Measurements from ENCODE around the gene ZSCAN30. TPM values are rescaled to one million over a fixed set of nuclear protein-coding genes. Genes with fewer than 3 reads are reported as not detected.

The ZSCAN30 gene
- total and polyA plus RNA-seq, 10 of the 15 experiments (the other 5 are each of a cell fraction or from before 2014, with no cell fraction given) = 2.7 to 15.7 (median 11.2) TPM

DNA sequence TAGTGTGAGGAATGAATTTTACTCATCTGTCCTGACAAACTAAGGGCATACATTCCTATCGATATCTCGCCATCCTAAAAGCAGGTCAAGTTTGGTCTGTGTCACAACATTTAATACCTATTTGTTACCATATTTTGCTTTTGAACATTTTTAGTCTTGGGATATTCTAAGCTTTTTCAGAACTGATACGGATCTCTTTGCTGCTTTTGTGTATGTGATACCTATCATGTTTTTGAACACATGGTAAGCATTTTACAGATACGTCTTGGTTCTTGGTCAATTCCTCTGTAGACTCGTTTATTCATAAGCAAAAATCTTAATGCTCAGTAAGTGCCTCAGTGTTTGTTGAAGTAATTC, 48.6 kb downstream of the ZSCAN30 start:
- H3K27ac ChIP-seq (ENCODE audit: control insufficient read depth, insufficient read depth) = peak overlapping the region; percentile 88
- peak; percentile 7 for ATAC-seq
- H3K27me3 ChIP-seq (replicated peaks in 1 of 2; ENCODE audit: control insufficient read depth in 2 of 2, insufficient read depth in 2 of 2, low read length in 1 of 2) = no peaks in the 10 kb centered on the region
- under 1% methylated on average over 5 of the region's 5 CpGs for WGBS (ENCODE audit: insufficient coverage, insufficient replicate concordance, low lambda C conversion rate, missing lambda C conversion rate)
- in situ Hi-C loops (cut with MboI) = loop anchor here (5.0 kb wide), 2 partner anchors 51 to 101 kb away; partner anchors contain the start of genes ZNF24 and ZSCAN30
- TSS peak; percentile 81 for BruUV-seq (replicated peaks)
- FAIRE-seq = peak; percentile 49
- no peaks in the 10 kb centered on the region for H4K20me1 ChIP-seq (ENCODE audit: control insufficient read depth, insufficient read depth)
- peak overlapping the region; percentile 90 for H3K4me3 ChIP-seq
- ChIA-PET CTCF (interaction anchor here (1.1 to 3.2 kb wide), 3 partner anchors 11 to 103 kb away, joined by 3 to 20 read pairs (median 8); partner anchors contain the start of genes ZNF24 and ZSCAN30), SMC1A (ENCODE audit: uncharacterized antibody, unreplicated experiment) (interaction anchor here (1.1 to 3.1 kb wide), 3 partner anchors 48 to 201 kb away, joined by 5 to 19 read pairs (median 16); partner anchors contain the start of genes MAPRE2, ZNF24 and ZSCAN30), POLR2A (interaction anchor here (1.0 to 2.1 kb wide), 4 partner anchors 9 to 200 kb away, joined by 3 to 9 read pairs (median 5); partner anchors contain the start of genes MAPRE2 and ZSCAN30), RAD21 (ENCODE audit: unreplicated experiment) (interaction anchor here (1.5 kb wide), 1 partner anchor 100 kb away, joined by 4 read pairs; no protein-coding TSS in a partner anchor)
- peaks cover 9% of the 10 kb centered on the region for H3K79me2 ChIP-seq (ENCODE audit: control insufficient read depth, insufficient read depth, low read length)
- TF ChIP-seq ZBED1 (IDR thresholded peaks at IDR 0.05; ENCODE audit: borderline replicate concordance) = peak; percentile 24; the same call in 1 of the 2 replicates
- no peak for TF ChIP-seq HDAC6 (IDR thresholded peaks at IDR 0.05; ENCODE audit: unreplicated experiment)
- H3K36me3 ChIP-seq (ENCODE audit: control insufficient read depth in 2 of 2, insufficient read depth in 2 of 2, low read length in 1 of 2) = peaks cover 0 to 24% of the 10 kb centered on the region in 2 experiments
- H2AFZ ChIP-seq (ENCODE audit: control insufficient read depth, low read depth, low read length) = peak overlapping the region; percentile 58
- H3K4me1 ChIP-seq (ENCODE audit: control insufficient read depth, insufficient read depth, low read length) = no peaks in the 10 kb centered on the region
- H3K9ac ChIP-seq (ENCODE audit: control insufficient read depth, insufficient read depth, low read length) = peak overlapping the region; percentile 81
- H3K4me2 ChIP-seq (ENCODE audit: control insufficient read depth, insufficient read depth) = peak overlapping the region; percentile 74
- intact Hi-C loops (cut with micrococcal nuclease; ENCODE audit: unreplicated experiment) = loop anchor here (2.0 to 10.0 kb wide), 2 partner anchors 103 to 333 kb away; partner anchors contain the start of gene ZNF24
- peaks cover 30% of the 10 kb centered on the region; the same call in 2 of the 3 replicates for H3K9me3 ChIP-seq (replicated peaks; ENCODE audit: control insufficient read depth, insufficient read depth, low read length)
- DNase-seq (ENCODE audit: low read depth, low spot score) = peak; percentile 23

DNA sequence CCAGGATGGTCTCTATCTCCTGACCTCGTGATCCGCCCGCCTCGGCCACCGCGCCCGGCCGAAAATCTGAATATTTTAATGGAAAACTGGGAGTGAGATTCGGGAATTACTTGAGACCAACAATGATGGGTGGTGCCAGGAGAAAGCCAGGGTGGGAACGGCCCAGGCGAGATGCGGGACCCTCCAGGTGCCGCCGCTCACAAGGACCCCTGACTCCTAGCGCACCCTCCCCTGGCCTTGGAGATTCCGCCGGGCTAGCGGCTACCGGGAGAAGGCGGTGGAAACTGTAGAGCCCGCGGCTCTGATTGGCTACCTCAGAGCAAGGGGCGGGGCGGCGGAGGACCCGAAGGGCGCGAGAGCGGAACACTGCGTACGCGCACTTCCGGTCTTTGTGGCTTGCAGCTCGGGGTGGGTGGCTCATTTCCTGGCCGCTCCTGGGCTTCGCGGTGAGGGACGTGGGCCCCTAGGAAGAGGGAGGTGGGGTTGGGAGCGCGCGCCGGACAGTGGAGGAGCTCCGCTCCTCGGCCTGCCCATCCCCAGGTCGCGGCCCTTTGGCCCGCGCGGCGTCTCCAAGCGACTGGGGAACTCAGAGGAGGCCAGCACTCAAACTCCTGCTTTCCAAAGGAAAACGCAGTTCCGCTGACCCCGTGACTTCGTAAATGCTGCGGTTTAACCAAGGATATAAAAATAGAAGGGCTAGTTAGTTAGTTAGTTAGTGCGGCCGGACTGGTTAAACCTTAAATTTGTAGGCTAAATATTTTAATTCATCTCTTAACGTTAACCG, 49.2 kb downstream of the ZSCAN30 start, which contains the start of gene ZNF397:
TSS of gene ZNF397 (plus strand) at position 371 of the 784 bp plus-strand sequence. CDS start 1,437 bp downstream, outside the sequence.
- Histone ChIP-seq H4K20me1 (ENCODE audit: control insufficient read depth, insufficient read depth) (no peaks in the 10 kb centered on the region), H3K27me3 (replicated peaks in 1 of 2; ENCODE audit: control insufficient read depth in 2 of 2, insufficient read depth in 2 of 2, low read length in 1 of 2) (no peaks in the 10 kb centered on the region), H3K79me2 (ENCODE audit: control insufficient read depth, insufficient read depth, low read length) (peaks cover 9% of the 10 kb centered on the region), H3K9ac (ENCODE audit: control insufficient read depth, insufficient read depth, low read length) (peak within 1 kb of the TSS; percentile 81), H3K4me3 (peak within 1 kb of the TSS; percentile 90), H2AFZ (ENCODE audit: control insufficient read depth, low read depth, low read length) (peak within 1 kb of the TSS; percentile 70), H3K27ac (ENCODE audit: control insufficient read depth, insufficient read depth) (peak within 1 kb of the TSS; percentile 88), H3K9me3 (replicated peaks; ENCODE audit: control insufficient read depth, insufficient read depth, low read length) (peaks cover 27% of the 10 kb centered on the region; the same call in 2 of the 3 replicates), H3K4me2 (ENCODE audit: control insufficient read depth, insufficient read depth) (peak within 1 kb of the TSS; percentile 75), H3K4me1 (ENCODE audit: control insufficient read depth, insufficient read depth, low read length) (no peaks in the 10 kb centered on the region), H3K36me3 (ENCODE audit: control insufficient read depth in 2 of 2, insufficient read depth in 2 of 2, low read length in 1 of 2) (peaks cover 0 to 23% of the 10 kb centered on the region in 2 experiments)
- CTCF ChIA-PET = interaction anchor here (0.5 to 3.2 kb wide), 5 partner anchors 11 to 220 kb away, joined by 3 to 20 read pairs (median 3); partner anchors contain the start of gene ZNF24
- ATAC-seq (peak; percentile 99), DNase-seq (ENCODE audit: low read depth, low spot score) (peak; percentile 73), FAIRE-seq (peak; percentile 92)
- SMC1A ChIA-PET (ENCODE audit: uncharacterized antibody, unreplicated experiment) = interaction anchor here (0.7 to 3.1 kb wide), 6 partner anchors 46 to 214 kb away, joined by 3 to 19 read pairs (median 4); partner anchors contain the start of genes MAPRE2, ZNF24 and ZSCAN30
- RAD21 ChIA-PET (ENCODE audit: unreplicated experiment) = interaction anchor here (0.7 to 1.5 kb wide), 8 partner anchors 100 to 1527 kb away, joined by 3 to 6 read pairs (median 3); no protein-coding TSS in a partner anchor
- BruUV-seq (replicated peaks) = no TSS peak
- WGBS (ENCODE audit: insufficient coverage, insufficient replicate concordance, low lambda C conversion rate, missing lambda C conversion rate) = under 1% methylated on average over 59 of the region's 60 CpGs
- POLR2A ChIA-PET = interaction anchor here (0.6 to 2.1 kb wide), 12 partner anchors 8 to 362 kb away, joined by 3 to 10 read pairs (median 5); partner anchors contain the start of genes MAPRE2, ZNF24 and ZSCAN30
- intact Hi-C loops (cut with micrococcal nuclease; ENCODE audit: unreplicated experiment) (loop anchor here (1.0 to 10.0 kb wide), 3 partner anchors 49 to 334 kb away; partner anchors contain the start of genes ZNF24 and ZSCAN30), in situ Hi-C loops (cut with MboI) (loop anchor here (5.0 kb wide), 2 partner anchors 51 to 101 kb away; partner anchors contain the start of genes ZNF24 and ZSCAN30)
- TF ChIP-seq, protein P1, sequence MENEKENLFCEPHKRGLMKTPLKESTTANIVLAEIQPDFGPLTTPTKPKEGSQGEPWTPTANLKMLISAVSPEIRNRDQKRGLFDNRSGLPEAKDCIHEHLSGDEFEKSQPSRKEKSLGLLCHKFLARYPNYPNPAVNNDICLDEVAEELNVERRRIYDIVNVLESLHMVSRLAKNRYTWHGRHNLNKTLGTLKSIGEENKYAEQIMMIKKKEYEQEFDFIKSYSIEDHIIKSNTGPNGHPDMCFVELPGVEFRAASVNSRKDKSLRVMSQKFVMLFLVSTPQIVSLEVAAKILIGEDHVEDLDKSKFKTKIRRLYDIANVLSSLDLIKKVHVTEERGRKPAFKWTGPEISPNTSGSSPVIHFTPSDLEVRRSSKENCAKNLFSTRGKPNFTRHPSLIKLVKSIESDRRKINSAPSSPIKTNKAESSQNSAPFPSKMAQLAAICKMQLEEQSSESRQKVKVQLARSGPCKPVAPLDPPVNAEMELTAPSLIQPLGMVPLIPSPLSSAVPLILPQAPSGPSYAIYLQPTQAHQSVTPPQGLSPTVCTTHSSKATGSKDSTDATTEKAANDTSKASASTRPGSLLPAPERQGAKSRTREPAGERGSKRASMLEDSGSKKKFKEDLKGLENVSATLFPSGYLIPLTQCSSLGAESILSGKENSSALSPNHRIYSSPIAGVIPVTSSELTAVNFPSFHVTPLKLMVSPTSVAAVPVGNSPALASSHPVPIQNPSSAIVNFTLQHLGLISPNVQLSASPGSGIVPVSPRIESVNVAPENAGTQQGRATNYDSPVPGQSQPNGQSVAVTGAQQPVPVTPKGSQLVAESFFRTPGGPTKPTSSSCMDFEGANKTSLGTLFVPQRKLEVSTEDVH (IDR thresholded peaks at IDR 0.05; ENCODE audit: low read depth, partially characterized antibody) = no peak
- TF ChIP-seq SIN3A (IDR thresholded peaks at IDR 0.05; ENCODE audit: low read depth, low read length) = peak; percentile 57; the same call in 1 of the 2 replicates
- TF ChIP-seq DPF2 (IDR thresholded peaks at IDR 0.05) = peak; percentile 88
- no peak for TF ChIP-seq YBX1 (IDR thresholded peaks at IDR 0.05)
- TF ChIP-seq MYB (IDR thresholded peaks at IDR 0.05; ENCODE audit: borderline replicate concordance, low read depth, low read length) = no peak
- TF ChIP-seq, protein P2, sequence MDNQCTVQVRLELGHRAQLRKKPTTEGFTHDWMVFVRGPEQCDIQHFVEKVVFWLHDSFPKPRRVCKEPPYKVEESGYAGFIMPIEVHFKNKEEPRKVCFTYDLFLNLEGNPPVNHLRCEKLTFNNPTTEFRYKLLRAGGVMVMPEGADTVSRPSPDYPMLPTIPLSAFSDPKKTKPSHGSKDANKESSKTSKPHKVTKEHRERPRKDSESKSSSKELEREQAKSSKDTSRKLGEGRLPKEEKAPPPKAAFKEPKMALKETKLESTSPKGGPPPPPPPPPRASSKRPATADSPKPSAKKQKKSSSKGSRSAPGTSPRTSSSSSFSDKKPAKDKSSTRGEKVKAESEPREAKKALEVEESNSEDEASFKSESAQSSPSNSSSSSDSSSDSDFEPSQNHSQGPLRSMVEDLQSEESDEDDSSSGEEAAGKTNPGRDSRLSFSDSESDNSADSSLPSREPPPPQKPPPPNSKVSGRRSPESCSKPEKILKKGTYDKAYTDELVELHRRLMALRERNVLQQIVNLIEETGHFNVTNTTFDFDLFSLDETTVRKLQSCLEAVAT (IDR thresholded peaks at IDR 0.05) = peak; percentile 43

Data from GM12878 (cell line).